NOMO-1 (cell line): ENCODE results near the gene KIF26A.
A peak's percentile ranks its signal among the peaks of the same experiment; 100 is the strongest.

ENCODE experiments used
- DNase-seq, 2 experiments: peaks; one replicate each; lab custom pipeline; 2025; ENCODE audit not compliant: unreplicated experiment in 2 of 2; lab: John Stamatoyannopoulos, UW

The KIF26A gene

DNA sequence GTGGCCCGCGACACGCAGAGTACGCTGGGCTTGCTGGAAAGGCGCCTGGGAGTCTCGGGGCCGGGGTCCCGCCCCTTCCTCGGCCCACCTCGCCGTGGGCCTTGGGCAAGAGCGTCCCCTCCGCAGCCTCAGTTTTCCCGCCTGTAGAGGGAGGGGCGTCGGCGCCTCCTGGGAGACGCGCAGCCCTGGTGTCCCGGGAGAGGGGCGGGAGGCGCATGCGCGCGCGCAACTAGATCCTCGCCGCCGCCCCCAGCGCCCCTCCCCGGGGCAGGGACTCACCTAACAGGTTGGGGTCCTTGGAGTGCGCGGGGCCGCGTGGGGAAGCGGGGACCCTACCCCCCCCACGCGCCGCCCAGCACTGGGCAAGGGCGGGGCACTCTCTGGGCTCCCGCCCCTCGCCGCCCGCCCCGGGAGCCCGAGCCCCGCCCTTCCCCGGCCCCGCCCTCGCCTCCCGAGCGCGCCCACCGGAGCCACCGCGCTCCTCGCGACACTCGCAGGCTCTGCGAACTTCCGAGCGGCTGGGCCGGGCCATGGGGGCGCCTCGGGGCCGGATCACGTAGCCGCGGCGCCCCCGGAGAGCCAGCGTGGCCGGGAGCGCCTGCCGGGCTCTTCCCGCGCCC, at the start of gene KIF26A:
KIF26A (plus strand) TSS at position 490 of the 620 bp plus-strand sequence. CDS start 136 bp downstream, outside the sequence.
- no peak for DNase-seq

DNA sequence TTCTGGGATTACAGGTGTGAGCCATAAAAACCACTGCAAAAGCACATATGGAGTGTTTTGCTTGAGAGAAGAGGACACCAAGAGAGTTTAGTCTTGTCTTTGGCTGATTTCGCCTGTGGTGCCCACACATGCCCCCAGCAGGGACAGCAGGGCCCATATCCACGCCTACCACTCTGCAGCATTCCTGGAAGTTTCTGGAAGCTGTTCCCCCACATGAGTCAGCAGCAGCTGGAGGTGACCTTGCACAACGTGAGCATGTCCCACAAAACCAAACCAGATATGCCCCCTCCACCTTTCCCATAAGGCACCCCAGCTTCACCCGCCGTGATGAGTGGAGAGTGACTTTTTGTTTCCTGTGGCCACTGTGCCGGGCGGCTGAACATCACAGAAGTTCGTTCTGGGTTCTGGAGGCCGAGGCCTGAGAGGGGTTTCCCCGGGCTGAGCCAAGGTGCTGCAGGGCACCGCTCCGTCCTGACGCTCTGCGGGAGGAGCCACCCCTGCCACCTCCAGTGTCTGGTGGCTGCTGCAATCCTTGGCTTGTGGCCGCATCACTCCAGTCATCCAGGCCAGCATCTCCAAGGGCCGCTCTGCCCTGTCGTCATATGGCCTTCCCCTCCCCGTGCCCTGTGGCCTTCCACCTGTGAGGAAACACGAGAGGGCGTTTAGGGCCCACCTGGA, 48.2 kb upstream of the KIF26A start:
- no peak for DNase-seq

DNA sequence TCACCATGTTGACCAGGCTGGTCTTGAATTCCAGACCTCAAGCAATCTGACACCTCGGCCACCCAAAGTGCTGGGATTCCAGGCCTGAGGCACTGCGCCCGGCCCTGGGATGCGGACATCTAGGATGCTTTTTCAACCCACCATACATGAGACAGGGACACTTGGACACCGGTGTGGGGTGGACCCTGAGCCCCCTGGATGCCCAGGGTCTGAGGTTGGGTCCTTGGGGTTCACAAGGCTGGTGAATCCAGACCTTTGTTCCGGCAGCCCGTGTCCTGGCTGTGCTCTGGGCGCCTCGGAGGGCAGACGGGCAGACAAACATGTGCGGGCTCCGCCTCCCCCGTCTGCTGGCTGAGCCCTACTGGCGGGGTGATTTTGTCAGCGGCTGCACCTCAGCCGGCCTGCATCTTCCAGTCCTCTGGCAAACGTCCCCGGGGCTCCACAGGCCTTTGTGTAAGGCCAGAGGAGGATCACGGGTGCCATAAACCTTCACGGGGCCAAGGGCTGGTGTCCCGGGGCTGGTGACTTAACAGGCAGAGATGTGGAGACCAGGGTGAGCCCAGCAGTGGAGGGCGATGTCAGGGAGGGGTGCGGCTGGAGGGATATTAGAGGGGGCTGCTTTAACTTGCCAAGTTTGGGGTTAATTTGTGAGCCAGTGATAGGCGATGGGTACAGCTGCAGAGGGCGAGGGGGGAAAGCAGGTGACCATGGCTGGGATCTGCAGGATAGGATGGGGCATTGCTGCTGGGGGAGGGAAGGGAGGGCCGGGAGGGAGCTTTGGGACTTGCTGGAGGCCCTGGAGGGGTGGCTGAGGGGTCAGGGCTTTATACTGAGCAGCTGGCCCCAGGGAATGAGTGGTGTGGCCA, 47.1 kb upstream of the KIF26A start:
- no peak for DNase-seq

DNA sequence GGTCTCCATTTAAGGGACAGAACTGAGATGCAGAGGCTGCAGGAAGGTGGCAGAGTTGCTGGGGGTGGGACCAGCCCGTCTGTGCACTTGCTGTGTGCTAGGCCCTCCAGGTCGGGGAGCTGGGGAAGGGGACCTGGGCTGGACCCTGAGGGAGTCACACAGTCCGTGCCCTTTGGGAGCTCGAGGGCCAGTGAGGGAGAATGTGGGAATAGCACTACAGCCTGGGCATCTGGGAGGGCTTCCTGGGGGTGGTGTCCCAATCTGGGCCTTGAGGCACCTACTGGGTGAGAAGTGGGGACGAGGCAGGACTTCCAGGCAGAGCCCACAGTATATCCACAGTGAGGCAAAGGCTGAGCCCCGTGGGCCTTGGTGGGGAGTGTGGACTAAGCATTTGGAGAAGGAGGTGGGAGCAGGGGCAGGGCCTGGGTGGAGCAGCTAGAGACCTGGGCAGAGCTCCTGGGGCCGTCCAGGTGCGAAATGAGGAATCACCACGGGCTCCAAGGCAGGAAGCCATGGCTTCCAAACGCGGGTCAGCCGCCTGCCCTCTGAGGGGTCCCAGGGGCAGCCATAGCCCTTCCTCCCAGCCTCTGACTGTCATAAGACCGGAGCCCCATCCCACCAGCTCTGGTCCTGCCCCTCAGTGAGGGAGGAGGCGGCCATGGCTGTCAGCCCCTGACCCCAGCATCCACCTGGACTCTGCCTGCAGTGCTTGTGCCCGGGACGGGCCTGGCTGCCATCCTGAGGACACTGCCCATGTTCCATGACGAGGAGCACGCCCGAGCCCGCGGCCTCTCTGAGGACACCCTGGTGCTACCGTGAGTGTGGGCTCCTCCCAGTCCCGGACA, 46.2 kb upstream of the KIF26A start:
- no peak for DNase-seq

DNA sequence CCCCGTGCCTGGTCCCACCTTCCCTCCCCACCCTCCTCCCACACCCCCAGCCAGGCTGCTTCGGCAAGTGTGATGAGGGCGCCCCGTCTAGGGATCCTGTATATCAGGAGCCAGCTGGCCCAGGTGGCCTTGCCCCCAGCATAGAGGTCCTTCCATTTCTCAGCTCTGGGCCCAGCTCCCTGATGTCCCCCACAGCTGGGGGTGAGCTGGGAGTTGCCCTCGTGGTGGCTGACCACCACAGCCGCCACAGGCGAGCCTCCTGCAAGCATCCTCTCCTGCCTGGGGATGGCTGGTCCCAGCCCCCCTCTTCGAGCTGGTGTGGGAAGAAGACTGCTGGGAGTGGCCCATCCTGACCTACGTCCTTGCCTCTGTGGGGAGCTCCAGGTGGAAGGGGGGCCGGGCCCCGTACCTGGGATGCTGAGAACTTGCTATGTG, 45.4 kb upstream of the KIF26A start:
- no peak for DNase-seq

DNA sequence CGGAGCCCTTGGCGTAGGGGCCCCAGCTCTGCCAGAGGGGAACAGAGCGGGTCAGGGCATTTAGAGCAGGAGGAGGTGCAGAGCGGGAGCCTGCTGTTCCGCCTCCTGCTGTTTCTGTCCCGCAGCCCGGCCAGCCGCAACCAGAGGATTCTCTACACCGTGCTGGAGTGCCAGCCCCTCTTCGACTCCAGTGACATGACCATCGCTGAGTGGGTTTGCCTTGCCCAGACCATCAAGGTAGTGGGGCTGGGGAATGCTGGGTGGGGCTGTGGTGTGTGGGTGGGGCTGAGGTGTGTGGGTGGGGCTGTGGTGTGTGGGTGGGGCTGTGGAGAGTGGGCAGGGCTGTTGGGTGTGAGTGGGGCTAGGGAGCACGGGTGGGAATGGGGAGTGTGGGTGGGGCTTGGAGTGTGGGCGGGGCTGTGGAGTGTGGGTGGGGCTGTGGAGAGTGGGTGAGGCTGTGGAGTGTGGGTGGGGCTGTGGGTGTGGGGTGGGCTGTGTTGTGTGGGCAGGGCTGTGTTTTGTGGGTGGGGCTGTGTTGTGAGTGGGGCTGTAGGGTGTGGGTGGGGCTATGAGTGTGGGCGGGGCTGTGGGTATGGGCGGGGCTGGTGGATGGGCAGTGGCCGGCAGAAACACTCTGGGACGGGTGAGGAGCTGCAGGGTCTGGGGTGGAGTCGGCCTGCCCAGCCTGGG, 44.9 kb upstream of the KIF26A start:
- no peak for DNase-seq

DNA sequence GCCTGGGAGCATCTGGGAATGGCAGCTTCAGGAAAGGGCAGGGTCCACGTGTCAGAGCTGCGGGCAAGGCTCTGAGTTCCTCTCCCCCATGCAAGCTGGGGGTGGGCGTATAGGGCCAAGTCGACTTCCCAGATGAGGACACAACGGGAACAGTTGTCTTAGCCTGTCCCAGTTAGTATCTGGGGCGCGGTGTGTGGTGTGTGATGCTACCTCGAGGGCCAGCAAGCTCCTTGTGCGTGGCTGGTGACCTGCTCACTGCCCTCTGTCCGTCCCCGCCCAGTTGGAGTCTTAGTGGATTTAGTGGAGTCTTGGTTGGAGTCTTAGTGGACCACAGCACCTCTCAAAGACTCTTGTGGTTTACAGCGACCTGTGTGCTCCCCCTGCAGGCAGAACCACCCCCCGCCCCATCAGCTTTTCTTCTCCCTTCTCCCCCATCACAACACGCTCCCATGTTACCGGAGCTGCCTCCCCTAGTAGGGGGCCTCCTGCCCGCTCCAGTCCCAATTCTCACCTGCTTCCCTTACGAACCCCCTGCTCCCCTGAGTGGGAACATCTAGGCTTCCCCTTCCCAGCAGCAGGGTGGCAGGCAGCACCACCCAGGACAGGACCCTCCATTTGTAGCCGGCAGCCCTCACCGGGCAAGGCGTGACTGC, 44.2 kb upstream of the KIF26A start:
- DNase-seq, result no peak

DNA sequence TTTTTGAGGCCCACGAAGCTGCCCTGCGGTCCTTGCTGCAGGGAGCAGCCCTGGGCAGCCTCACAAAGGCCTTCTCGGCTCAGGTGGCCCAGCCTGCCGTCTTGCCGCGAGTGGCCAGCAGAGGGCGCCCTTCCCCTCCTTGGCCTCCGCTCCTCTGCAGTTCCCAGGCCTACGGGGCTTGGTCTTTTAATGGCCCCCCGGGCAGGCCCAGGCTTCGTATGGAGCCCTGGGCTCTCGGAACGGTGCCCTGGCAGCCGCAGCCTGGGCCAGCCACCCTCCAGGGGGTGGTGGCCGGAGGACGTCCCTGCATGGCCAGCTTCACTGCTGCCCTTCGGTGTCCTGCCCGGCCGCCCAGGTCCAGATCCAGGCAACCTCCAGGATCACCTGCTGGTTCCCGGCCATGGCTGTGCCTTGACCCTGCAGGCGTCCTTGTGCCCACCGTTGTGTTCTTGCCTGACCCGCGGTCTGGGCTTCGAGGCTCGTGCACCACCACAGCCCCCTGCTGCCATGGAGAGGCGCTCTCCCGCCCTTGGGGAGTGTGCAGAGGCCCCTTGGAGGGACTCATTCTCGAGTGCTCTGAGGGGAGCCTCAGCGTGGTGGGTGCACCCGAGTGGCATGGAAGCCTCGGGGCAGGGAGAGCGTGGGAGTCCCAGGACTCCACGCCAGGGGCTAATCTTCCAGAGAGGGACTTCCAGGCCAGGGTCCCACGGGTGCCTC, 43.5 kb upstream of the KIF26A start:
- peak; percentile 28 to 33 for DNase-seq

DNA sequence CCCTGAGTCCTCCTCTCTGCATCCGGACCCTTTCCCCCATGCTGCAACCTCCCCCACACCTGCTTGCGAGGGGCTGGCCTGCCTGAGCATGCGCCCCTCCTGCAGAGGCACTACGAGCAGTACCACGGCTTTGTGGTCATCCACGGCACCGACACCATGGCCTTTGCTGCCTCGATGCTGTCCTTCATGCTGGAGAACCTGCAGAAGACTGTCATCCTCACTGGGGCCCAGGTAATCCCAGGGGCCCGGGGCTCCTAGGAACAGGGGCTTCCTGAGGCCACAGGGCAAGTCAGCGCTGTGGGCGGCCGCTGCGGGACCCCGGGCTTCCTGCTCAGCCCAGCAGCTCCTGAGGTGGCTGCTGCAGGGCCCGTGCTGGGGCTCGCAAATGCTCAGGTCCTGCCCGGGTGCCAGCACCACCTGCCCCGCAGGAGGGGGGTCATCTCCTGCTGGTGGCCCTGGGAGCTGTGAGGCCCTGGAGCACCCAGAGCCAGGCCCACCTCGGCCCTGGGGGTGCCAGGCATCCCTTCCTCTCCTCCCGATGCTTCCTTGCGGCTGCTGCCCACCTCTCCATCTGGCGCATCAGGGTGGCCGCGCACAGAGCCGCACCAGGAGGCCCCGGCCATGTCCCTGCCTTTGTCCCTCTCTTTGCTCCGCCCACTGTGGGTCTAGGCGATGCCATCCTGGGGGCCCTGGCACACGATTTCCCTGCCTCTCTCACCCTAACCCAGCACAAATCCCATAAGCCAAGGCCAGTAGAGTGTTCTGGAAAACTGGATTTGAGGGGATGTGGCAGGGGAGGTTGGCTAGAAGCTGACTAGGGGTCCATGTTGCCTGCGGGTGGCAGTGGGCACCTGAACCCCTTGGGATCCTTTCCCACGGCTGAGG, 42.7 kb upstream of the KIF26A start:
- DNase-seq, result no peak

DNA sequence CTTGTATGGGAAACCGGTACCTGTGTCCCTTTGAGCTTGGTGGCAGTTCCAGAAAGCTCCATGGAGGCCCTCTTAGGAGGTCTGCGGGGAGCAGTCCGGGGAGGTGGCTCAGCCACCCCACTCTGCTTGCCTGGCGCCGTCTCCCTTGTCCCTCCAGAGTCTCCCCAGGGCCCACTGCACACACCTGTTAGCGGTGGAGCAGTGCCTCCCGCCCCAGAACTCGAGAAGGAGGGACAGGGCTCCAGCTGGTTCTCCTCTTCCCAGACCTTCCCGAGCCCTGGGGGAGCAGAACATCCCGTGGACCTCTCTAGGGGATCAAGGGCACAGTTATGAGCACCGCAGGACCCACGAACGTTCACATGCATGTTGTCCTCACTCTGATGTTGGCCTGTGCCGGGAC, 42.1 kb upstream of the KIF26A start:
- DNase-seq, result no peak

DNA sequence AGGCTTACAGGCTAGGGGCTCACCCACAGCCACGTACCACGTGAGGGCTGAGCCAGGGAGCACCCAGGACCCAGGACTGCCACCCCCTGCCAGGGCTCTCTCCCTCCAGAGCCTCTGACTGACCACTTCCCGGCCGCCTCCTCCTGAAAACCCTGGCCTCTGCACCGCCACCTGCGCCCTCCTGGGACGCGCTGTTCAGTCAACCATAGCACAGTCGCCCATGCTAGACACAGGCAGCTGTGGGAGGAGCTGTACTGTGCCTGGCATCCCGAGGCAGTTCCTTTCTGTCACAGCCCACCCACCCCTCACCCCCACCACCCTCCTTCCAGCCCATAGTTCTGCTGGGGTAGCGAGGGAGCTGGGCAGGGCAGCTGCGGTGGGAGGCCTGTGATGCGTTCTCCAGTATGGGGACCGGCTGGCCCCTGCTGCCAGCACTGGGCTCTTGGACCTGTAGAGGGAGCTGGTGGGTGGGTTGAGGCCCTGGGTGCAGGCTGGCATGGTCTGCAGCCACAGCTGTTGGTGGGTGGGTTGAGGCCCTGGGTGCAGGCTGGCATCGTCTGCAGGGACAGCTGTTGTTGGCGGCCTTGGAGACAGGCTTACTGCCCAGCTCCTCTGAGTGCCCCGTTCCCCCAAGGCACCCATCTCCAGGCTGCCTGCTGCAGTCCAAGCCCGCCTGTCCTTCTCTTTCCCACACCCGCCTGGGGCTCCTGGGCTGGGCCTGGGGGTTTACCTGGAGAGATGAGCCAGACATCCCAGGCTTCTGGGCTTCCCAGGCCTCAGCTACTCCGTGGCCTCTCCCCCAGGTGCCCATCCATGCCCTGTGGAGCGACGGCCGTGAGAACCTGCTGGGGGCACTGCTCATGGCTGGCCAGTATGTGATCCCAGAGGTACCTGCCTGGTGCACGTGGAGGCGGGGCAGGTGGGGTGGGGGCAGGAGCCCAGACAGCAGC, 41.4 kb upstream of the KIF26A start:
- no peak for DNase-seq

DNA sequence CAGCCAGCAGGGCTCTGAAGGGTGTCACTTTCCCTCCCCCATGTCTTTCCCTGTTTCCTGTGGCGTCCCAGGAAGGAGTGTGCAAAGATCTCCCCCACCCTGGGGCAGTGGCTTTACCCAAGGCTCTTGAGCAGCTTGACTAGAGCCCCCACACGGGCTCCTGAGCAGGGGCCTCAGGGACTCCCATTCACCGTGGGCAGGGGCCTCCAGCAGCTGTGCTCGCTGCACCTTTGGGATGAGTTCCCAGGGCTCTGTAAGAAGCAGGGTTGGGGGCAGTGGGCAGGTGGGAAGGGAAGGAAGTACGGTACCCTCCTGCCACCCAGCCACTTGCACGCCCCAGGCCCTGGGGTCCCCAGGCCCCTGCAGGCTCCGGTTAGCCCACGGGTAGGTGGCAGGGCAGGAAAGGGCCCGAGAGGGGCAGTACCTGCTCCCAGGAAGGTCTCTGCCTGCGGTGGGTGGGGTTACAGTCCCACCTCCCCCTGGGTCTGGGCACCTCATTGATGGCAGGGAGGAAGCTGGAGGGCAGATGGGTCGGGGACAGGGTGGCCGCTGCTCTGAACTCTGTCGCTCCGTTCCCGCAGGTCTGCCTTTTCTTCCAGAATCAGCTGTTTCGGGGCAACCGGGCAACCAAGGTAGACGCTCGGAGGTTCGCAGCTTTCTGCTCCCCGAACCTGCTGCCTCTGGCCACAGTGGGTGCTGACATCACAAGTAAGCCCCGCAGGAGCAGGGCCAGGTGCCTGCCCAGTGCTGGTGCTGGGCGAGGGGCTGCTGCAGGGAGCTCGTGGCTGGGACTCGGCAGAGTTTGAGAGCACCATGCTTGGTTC, 39.9 kb upstream of the KIF26A start:
- DNase-seq, result no peak

DNA sequence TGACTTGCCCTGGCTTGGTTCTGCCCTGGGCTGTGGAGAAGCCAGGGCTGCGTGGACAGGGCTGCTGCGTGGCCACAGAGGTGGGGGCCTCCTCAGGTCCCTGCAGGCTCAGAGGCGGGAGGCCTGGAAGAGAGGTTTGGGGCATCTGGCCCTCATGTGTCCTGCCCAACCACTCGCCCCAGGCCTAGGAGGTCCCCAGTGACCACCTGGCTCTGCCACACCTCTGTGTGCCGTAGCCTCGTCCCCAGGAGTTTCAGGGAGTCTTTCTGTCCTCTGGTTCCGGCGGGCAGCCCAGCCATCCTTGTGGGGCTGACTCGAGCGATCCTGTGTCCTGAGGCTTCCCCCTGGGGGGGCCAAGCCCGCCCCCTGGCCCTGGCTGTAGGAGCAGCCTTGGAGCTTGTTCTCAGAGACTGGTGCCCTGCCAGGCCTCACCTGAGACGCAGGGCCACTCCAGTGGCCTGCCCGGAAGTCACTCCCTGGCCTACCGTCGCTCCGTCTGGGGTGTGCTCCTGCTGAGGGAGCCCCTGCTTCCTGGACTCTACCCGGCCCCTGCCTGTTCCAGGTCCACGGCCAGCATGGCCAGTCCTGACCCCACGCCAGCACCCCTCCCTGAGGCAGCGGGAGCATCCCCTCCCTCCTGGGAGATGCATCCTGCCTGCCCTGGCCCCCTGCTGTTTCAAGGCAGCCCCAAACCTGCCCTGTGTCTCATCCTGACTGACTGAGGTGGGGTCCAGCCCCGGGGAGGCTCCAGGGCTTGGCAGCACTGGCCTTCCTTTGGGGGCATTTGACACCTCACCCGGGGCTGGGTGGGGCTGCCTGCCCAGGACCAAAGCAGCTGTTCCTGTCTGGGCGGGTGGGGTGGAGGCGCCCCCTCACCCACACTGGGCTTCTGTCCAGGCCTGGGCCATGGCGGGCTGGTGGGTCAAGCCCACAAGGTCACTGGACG, 39.0 kb upstream of the KIF26A start:
- DNase-seq, result no peak

DNA sequence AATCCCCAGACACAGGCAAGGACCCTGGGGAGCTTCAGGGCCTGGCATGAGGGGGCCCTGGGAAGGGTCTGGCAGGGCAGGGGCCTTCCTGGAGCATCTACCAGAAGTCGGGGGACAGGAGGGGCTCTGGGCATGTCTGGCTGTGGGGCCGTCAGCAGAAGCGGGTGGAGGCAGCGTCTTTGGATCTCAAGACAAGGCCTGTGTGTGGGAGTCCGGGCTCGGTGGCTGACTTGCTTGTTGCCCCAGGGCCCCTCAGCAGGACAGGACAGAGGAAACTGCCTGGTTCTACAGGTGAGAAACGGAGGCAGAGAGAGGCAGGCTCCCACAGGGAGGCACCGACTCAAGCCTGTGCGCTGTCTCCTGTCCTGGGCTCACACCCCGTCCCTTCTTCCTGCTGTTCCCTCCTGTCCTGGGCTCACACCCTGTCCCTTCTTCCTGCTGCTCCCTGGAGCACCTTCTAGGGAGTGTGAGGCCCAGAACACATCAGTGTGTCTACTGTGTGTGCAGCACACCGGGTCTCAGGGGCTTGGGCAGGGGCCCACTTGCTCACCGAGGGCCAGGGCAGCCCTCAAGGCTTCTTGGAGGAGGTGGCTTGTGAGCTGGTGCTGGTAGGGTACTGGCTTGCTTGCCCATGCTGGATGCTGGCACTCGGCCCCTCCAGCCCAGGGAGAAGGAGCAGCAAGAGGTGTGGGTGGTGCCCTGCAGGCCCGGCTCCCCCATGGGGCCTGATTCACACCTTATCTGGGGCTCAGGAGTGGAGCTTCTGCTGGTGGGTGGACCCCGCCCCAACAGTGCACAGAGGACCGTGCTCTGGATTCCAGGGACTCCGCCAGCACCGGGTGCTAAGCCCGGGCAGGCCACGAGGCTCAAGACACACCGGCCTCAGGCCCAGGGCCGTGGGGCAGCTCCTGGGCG, 38.0 kb upstream of the KIF26A start:
- DNase-seq, result no peak
